Heart right ventricle (tissue), 16 donors: ENCODE results near the gene NR2F1-AS1. TPM values are rescaled to one million over a fixed set of nuclear protein-coding genes. Genes with fewer than 3 reads are reported as not detected.

Experiments used
- ATAC-seq, 8 donors: fragments of 200-7000 bp; cut with Tn5 transposase; one replicate each; pipeline ENCODE4 v1.9.1; 2020; ENCODE audit warnings: mild to moderate bottlenecking in 8 of 8, moderate library complexity in 8 of 8, moderate number of reproducible peaks in 1 of 8
- DNase-seq, 2 donors: peaks; one replicate each; pipeline ENCODE4 v3.0.0-alpha.2; 2020
- H3K27ac ChIP-seq, 10 donors: fragments of 200-600 bp; sonication (generic) in 2 of 10; one replicate each; pipeline versions ENCODE4 v1.5.0 to v1.8.0; 2020 to 2022; ENCODE audit warnings: mild to moderate bottlenecking in 3 of 10
- H3K27me3 ChIP-seq, 7 donors: fragments of 200-600 bp; one replicate each; pipeline ENCODE4 v1.8.0; 2021 to 2022; ENCODE audit warnings: mild to moderate bottlenecking in 2 of 7
- H3K36me3 ChIP-seq, 9 donors: fragments of 200-600 bp; sonication (generic) in 1 of 9; one replicate each; pipeline versions ENCODE4 v1.5.0 to v1.8.0; 2020 to 2022; ENCODE audit warnings: mild to moderate bottlenecking in 2 of 9
- H3K4me1 ChIP-seq, 9 donors: fragments of 200-600 bp; sonication (generic) in 1 of 9; one replicate each; pipeline versions ENCODE4 v1.5.0 to v1.8.0; 2020 to 2022; ENCODE audit warnings: mild to moderate bottlenecking in 4 of 9
- H3K4me3 ChIP-seq, 10 donors: fragments of 200-600 bp; sonication (generic) in 2 of 10; one replicate each; pipeline versions ENCODE4 v1.5.0 to v1.8.0; 2020 to 2022; ENCODE audit warnings: mild to moderate bottlenecking in 7 of 10, moderate library complexity in 2 of 10
- H3K9me3 ChIP-seq, 11 donors: fragments of 200-600 bp in 10 of 11; sonication (generic) in 2 of 11; one replicate each; pipeline versions ENCODE4 v1.5.0 to v1.8.0; 2013 to 2022; ENCODE audit warnings: mild to moderate bottlenecking in 2 of 11, control low read depth in 1 of 11, moderate library complexity in 1 of 11
- WGBS, 2 donors: extraction: QIAGEN DNeasy Blood & Tissue Kit; methylation state at CpG; one replicate each; pipeline ENCODE4 v1.1.7; 2013; ENCODE audit warnings: inconsistent platforms in 1 of 2; 5-methylcytosine and 5-hydroxymethylcytosine counted together
- intact Hi-C, 10 donors: fragments of 100-400 bp; cut with DNase I; formaldehyde crosslinking; loops; one replicate each; pipeline versions ENCODE4 v1.11.1 to v1.14.2; 2022
- polyA plus RNA-seq, 2 donors: library from polyadenylated mRNA; stranded (reverse); fragments of 200-250 nt; gene quantifications; one replicate each; pipeline ENCODE4 v1.2.3, GENCODE V29; 2013
- total RNA-seq, 10 donors: library from RNA; stranded (reverse); fragmentation: NEBNext Ultra II Directional in 3 of 10; extraction: Animal tissue kit (Norgen Biotek cat#: 25700) in 3 of 10; gene quantifications; one replicate each; pipeline versions ENCODE4 v1.2.1 to v1.2.4, GENCODE V29; 2021 to 2023
- TF ChIP-seq, protein P1 (sequence below), 9 donors: fragments of 200-600 bp; sonication (generic) in 2 of 9; IDR thresholded peaks; one replicate each; pipeline versions ENCODE4 v1.5.0 to v1.8.0; 2021 to 2022; ENCODE audit warnings: antibody characterized with exemption in 9 of 9, mild to moderate bottlenecking in 5 of 9, moderate library complexity in 1 of 9
- donor health status: Arrhythmogenic right ventricular cardiomyopathy.
- donor health status: ischemic (EF 13 %, LVEDD 7.1; RV severe dilation, severe dysfunction).
- donor health status: healthy with polysubstance abuse.
- donor health status: DM: no; HTN: yes; CAD: no.
- donor health status: DM: no; HTN: no; CAD: no.
- donor health status: ischemic (EF 25% LVEDD 6.9; RV normal size, moderate dysfunction).
- donor health status: ischemic (EF 25% LVEDD 5.7; RV mildly dilated, moderate dysfunction).
- donor health status: healthy.
- donor health status: DM: yes; HTN: yes; CAD: no.
- donor health status: Ischemic cardiomyopathy.
- donor health status: ischemic (EF 35%, LVEDD 5.7; RV mildly dilated, moderate dysfunction).
- donor health status: nonischemic (EF 11% LVEDD 7.7; RV severe dilation, severe dysfunction).
- donor health status: DM: yes; HTN: yes; CAD: no.
- donor health status: PGD.
- donor health status: ischemic (EF 29% LVEDD 5.4; RV normal size, mild dysfunction).
- donor health status: nonischemic (EF 23%, LVEDD 6.1; RV moderate dilation, normal function).

NR2F1-AS1 gene
- total and polyA plus RNA-seq, 12 donors: 0.41 to 2.9 (median 0.59) TPM; not detected in 1

GRCh38 chr5:93436083-93436482, 144.9 kb downstream of the NR2F1-AS1 start:
- no peak overlapping the region for H3K27ac ChIP-seq
- H3K27me3 ChIP-seq: no peaks in the 10 kb centered on the region
- TF ChIP-seq, protein P1, sequence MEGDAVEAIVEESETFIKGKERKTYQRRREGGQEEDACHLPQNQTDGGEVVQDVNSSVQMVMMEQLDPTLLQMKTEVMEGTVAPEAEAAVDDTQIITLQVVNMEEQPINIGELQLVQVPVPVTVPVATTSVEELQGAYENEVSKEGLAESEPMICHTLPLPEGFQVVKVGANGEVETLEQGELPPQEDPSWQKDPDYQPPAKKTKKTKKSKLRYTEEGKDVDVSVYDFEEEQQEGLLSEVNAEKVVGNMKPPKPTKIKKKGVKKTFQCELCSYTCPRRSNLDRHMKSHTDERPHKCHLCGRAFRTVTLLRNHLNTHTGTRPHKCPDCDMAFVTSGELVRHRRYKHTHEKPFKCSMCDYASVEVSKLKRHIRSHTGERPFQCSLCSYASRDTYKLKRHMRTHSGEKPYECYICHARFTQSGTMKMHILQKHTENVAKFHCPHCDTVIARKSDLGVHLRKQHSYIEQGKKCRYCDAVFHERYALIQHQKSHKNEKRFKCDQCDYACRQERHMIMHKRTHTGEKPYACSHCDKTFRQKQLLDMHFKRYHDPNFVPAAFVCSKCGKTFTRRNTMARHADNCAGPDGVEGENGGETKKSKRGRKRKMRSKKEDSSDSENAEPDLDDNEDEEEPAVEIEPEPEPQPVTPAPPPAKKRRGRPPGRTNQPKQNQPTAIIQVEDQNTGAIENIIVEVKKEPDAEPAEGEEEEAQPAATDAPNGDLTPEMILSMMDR (IDR thresholded peaks at IDR 0.05): no peak
- no peaks in the 10 kb centered on the region for H3K4me1 ChIP-seq
- DNase-seq (no peak), ATAC-seq (no peak)
- intact Hi-C loops: no loop called here
- no peaks in the 10 kb centered on the region for H3K36me3 ChIP-seq
- no peak overlapping the region for H3K4me3 ChIP-seq
- no peaks in the 10 kb centered on the region for H3K9me3 ChIP-seq

DNA sequence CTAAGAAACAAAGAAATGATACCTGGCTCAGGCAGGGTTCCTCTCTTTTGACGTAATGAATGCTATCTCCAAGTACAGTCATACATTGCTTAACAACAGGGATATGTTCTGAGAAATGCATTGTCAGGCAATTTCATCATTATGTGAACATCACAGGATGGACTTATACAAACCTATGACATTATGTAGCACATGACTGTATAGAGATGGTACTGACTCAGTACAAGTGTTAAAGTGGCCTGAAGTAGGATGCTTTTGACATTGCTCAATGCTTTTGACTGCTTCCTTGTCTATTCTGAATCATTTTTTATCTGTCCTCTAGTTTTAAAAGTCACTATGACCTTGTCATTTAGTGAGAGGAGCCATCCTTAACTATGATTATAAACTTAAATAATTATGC, 147.6 kb downstream of the NR2F1-AS1 start:
- ATAC-seq (no peak), DNase-seq (no peak)
- TF ChIP-seq, protein P1 (IDR thresholded peaks at IDR 0.05): no peak
- intact Hi-C loops: no loop called here
- Histone ChIP-seq H3K4me1 (no peaks in the 10 kb centered on the region), H3K27me3 (no peaks in the 10 kb centered on the region), H3K9me3 (no peaks in the 10 kb centered on the region), H3K27ac (no peak overlapping the region), H3K4me3 (no peak overlapping the region), H3K36me3 (no peaks in the 10 kb centered on the region)
- 84 to 93% methylated on average over 1 of the region's 1 CpG for WGBS, 2 donors

- DNase-seq: no peak
- H3K27me3 ChIP-seq: no peaks in the 10 kb centered on the region
- TF ChIP-seq, protein P1 (IDR thresholded peaks at IDR 0.05): no peak
- no peaks in the 10 kb centered on the region for H3K9me3 ChIP-seq
- intact Hi-C loops: no loop called here
- ATAC-seq: no peak
- H3K27ac ChIP-seq: no peak overlapping the region
- no peaks in the 10 kb centered on the region for H3K4me1 ChIP-seq
- H3K4me3 ChIP-seq: no peak overlapping the region
- WGBS, 2 donors: 35 to 38% methylated on average over 1 of the region's 1 CpG
- H3K36me3 ChIP-seq: no peaks in the 10 kb centered on the region
These were observed 149.8 kb downstream of the NR2F1-AS1 start for GRCh38 chr5:93431250-93431649.

DNA sequence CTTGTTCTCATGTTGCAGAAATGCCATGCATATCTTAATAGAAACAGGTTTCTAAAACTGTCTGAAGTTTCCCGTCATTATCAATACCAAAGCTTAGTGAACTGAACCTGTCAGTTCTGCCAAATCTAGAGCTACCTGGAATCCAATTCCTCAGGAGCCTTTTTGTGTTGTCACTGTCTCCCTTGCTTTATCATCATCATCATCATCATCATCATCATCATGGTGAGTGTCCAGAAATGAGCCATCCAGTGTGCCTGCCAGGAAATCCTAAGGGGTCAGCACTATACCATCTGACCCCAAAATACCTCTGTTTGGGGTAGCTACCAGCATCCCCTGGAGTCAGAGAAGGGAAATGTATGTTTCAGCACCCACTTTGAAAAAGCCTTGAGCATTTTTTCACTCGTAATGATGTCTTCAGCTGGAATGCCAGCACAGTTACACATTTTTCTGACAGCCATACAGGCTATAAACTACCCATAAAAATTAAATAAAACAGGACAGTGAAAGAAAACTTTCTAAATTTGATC, 150.3 kb downstream of the NR2F1-AS1 start:
- Histone ChIP-seq H3K4me1 (no peaks in the 10 kb centered on the region), H3K9me3 (no peaks in the 10 kb centered on the region), H3K27ac (no peak overlapping the region), H3K27me3 (no peaks in the 10 kb centered on the region), H3K36me3 (no peaks in the 10 kb centered on the region), H3K4me3 (no peak overlapping the region)
- DNase-seq (no peak), ATAC-seq (no peak)
- intact Hi-C loops: no loop called here
- TF ChIP-seq, protein P1 (IDR thresholded peaks at IDR 0.05): no peak
- WGBS, 2 donors: 58 to 66% methylated on average over 2 of the region's 2 CpGs
